DND-41 (cell line): ENCODE measurements around the gene EREG.

Experiments
- CTCF ChIP-seq: IDR thresholded peaks from 2 replicates; pipeline ENCODE4 v1.5.1; 2012; ENCODE audit warnings: borderline replicate concordance, low read length, moderate library complexity, mild to moderate bottlenecking; ENCODE audit not compliant: poor library complexity, severe bottlenecking; ENCODE audit errors: extremely low read depth
- EZH2 ChIP-seq: IDR thresholded peaks from 3 replicates; pipeline ENCODE4 v1.6.1; 2012; ENCODE audit warnings: borderline replicate concordance, low read depth, mild to moderate bottlenecking, moderate library complexity, low read length, inconsistent platforms; ENCODE audit not compliant: severe bottlenecking

GRCh38 chr4:74362347-74362746 lies 2.6 kb upstream of the EREG start:
- no peak for TF ChIP-seq CTCF
- TF ChIP-seq EZH2 = no peak
